ENCODE measurements around the gene AKAP11.

The AKAP11 gene

DNA sequence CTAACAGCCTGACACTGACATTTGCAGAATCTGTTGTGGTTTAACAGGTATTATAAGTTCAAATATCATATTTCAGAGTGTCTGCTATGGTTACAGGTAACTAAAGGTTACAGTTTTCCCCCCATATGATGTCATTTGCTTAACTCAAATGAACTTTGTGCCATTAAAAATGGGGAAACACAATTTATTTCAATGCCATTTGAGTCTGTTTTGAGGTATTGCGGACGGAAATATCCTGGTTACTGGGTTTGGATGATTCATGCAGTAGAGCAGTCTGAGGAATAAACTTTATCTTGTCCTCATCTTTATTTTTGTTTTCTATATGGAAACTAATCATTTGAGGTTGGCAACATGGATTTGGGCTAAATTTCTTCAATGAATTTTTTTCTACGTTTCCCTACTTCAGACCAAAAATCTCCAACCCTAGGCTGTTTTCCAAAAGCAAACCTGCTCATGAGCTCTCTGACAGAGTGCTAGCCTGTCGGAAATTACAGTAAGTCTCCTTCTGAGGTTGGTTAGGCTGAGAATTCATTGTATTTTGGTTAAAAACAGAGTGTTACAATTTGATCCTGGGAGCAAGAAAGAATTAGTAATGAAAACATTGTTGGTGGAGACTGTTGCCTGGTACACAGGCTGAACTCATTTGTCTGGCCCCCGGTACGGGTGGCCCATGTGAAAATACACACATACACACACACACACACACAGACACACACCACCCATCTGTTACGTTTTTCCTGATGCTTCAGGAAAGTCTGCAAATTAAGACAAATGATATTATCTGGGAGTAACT lies 66.1 kb downstream of the AKAP11 start:
- no peak for DNase-seq

DNA sequence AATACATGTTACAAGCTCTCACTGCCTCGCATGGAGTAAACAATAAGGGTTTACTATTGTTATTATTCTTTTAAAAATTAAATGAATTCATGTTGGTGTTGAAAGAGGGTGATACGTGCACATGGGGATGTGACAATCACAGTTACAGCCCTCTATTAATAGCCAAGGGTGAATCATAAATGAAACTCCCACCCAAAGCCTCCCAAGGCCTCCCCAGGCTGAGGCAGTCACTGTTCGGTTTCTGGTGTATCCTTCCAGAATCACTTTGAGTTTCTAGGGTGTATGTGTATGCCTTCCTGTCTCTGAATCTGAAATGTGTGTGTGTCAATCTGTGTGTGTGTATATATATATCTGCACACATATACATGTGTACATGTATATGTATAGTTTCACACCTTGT lies 73.4 kb downstream of the AKAP11 start:
- DNase-seq: no peak

GRCh38 chr13:42348576-42348975 lies 76.6 kb downstream of the AKAP11 start:
- DNase-seq: no peak

DNA sequence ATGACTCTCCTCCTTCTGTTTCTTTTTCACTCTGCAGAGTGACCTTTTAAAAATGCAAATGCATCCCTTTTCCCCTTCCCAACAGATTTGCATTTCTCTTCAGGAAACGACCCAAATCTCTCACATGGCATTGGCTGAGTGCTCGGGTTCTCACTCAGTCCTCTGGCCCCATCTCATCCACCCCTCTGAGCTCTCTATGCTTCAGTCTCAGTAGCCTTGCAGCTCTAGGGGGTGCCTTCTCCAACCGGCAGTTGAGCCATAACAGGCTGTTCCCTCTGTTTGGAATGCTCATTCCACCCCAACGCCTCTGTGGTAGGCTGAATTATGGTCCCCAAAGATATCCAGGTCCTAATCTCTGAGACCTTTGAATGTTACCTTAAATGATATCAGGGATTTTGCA lies 78.2 kb downstream of the AKAP11 start:
- no peak for DNase-seq

- DNase-seq: no peak
Measured at GRCh38 chr13:42354241-42355091, 82.5 kb downstream of the AKAP11 start.

DNA sequence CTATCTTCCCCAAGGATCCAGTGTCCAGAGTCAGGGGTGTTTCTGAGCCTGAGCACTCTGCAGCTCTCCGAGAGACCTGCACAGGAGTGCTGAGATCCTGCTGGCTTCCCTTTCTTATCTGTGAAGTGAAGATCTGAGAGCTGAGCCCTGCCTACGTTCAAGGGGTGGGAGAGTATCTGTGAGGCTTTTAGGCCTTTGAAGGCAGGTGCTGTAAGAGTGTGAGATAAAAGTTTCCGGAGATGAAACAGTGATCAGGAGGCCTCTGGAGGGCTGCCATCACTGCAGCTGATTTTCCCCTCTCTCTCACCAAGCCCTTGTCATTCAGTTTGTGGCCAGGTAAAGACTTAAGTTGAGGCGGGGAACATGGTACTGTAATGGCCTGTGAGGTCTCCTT lies 83.1 kb downstream of the AKAP11 start:
- no peak for DNase-seq

- DNase-seq: no peak
Measured at GRCh38 chr13:42355491-42356183, 83.7 kb downstream of the AKAP11 start.

DNA sequence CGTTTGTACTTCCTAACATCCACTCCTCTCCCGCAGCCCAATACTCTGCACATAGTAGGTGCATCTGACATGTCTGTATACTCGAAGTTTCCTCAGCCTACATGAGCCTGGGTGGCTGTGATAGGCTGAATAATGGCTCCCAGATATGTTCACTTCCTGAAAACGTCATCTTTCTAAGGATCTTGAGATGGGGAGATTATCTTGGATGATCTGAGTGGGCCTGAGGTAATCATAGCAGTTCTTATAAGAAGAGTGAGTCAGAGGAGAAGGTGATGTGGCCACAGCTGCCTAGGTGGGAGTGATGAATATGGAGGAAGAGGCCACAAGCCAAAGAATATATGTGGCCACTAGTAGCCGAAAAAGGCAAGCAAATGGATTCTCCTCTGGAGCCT lies 84.2 kb downstream of the AKAP11 start:
- DNase-seq: no peak

- DNase-seq: no peak
Measured at GRCh38 chr13:42360046-42360574, 88.2 kb downstream of the AKAP11 start.

DNA sequence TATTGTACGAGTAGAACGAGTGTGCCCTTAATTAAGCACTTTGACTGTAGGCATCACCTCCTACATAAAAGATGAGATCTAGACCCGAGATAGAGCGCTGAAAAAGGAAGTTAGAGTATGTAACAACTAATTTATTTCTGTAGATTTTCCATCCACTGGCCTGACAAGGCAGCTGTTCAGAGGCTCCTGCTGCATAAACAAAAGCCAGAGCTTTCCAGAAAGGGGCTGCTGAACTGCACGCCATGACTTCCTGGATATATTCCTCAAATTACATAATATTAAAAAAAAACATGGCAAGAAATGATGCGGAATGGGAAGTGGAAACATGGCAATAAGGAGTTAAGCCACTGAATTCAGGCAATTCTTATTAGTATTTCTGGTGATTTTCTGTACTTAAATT lies 89.7 kb downstream of the AKAP11 start:
- no peak for DNase-seq

DNA sequence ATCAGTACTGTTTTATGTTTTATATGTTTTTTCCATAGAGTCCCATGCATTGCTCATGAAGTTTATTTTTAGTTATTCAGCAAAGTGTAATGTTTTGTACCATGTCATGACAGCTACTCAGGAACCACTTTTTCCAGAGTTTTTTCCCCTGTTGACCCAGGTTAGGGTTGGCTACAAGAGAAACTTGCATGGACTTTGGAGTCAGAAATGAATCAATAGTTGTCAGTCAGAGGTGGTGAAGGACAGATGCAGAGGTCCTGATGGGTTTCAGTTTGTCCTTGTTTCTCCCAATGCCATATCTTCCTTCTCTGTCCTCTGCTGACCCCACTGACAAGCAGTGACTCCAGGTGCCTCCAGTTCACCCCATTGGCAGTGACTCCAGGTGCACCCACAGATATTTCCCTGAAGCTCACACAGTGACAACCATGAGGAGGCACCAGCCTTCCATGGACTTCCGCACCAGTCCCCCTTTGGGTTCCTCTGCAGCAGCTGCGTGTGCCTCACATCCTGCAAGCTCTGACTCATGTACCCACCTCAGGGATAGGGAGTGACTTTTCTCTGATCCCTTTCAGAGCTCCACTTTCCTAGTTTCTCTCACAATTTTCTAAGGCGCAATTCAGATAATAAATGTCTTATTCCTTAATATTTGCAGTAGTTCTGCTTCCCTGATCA lies 92.1 kb downstream of the AKAP11 start:
- no peak for DNase-seq

GRCh38 chr13:42364613-42365000 lies 92.7 kb downstream of the AKAP11 start:
- no peak for DNase-seq

GRCh38 chr13:42367831-42368230 lies 95.9 kb downstream of the AKAP11 start:
- peak; percentile 27 for DNase-seq

DNA sequence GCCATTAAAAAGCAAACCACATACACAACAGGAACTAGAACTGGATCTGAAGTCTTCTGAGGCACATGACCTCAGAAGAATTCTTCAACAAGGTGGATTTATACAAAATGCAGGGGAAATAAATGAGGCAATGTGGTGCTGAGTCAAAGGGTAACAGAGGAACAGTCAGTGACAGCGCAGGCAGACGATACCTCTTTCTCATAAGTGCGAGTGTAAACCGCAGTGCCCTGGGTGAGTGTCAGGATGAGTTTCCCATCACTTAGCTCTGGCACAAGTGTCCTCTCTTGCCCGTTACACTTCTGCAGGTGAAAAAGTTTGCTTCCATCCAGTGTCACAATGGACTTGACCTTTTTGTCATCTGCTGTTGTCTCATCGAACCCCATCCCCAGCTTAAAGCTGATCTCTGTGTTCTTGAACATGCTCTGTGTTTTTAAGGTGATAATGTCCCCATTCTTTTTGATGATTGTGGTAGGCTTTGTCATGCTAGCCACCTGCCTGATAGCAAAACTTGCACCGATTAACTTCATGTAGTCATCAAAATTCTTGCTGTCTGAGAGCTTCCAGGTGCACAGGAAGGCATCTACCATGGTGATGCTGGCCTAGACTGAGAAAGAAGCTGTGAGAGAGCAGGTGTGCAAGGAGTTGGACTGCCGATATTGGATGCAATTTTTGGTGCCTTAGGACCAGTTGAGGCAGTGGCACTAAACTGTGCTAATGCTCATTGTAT lies 97.3 kb downstream of the AKAP11 start:
- no peak for DNase-seq

GRCh38 chr13:42370229-42370628 lies 98.3 kb downstream of the AKAP11 start:
- DNase-seq: no peak
